WTC11 (cell line): ENCODE data around the gene NEUROG2. TPM values are rescaled to one million over a fixed set of nuclear protein-coding genes. Genes with fewer than 3 reads are reported as not detected.

Experiments
- ATAC-seq: fragments of 200-7000 bp; cut with Tn5 transposase; 2 replicates; pipeline ENCODE4 v1.10.0; 2021; ENCODE audit warnings: mild to moderate bottlenecking, moderate library complexity
- CTCF ChIA-PET: fragments of 300-600 bp; sonication (Branson Sonifier 250); formaldehyde crosslinking; loops from one replicate; lab custom pipeline; 2021; ENCODE audit warnings: antibody characterized with exemption; lab: Charles Lee
- POLR2A ChIA-PET: fragments of 350-600 bp; sonication (Branson Sonifier 250); formaldehyde crosslinking; loops from one replicate; lab custom pipeline; 2021; ENCODE audit warnings: antibody characterized with exemption; lab: Charles Lee
- DNase-seq: peaks from one replicate; pipeline ENCODE4 v3.0.0; 2021; ENCODE audit warnings: low spot score
- H3K27ac Mint-ChIP-seq: 2 replicates; pipeline ENCODE4 v1.8.0; 2021; ENCODE audit warnings: mixed read lengths
- H3K27me3 Mint-ChIP-seq: 2 replicates; pipeline ENCODE4 v1.8.0; 2021; ENCODE audit warnings: low read depth, mild to moderate bottlenecking, moderate library complexity, mixed read lengths
- H3K36me3 Mint-ChIP-seq: 2 replicates; pipeline ENCODE4 v1.8.0; 2021; ENCODE audit warnings: mixed read lengths
- H3K4me1 Mint-ChIP-seq: 2 replicates; pipeline ENCODE4 v1.8.0; 2022; ENCODE audit warnings: mixed read lengths
- H3K4me3 Mint-ChIP-seq: 2 replicates; pipeline ENCODE4 v1.8.0; 2021; ENCODE audit warnings: mild to moderate bottlenecking, moderate library complexity, mixed read lengths
- H3K9me3 Mint-ChIP-seq: 2 replicates; pipeline ENCODE4 v1.8.0; 2021; ENCODE audit warnings: mixed read lengths
- CBFB ChIP-seq: sonication (generic); formaldehyde crosslinking; IDR thresholded peaks from 2 replicates; pipeline ENCODE4 v1.8.1; 2022; ENCODE audit warnings: mild to moderate bottlenecking, low read depth, missing genetic modification reagents
- ELF4 ChIP-seq: sonication (generic); formaldehyde crosslinking; IDR thresholded peaks from 2 replicates; pipeline ENCODE4 v1.8.1; 2022; ENCODE audit warnings: low read depth, mild to moderate bottlenecking, moderate library complexity, missing genetic modification reagents
- FOXK1 ChIP-seq: sonication (generic); formaldehyde crosslinking; IDR thresholded peaks from 2 replicates; pipeline ENCODE4 v1.8.0; 2022; ENCODE audit warnings: mild to moderate bottlenecking, moderate library complexity, missing genetic modification reagents
- GABPB1 ChIP-seq: sonication (generic); formaldehyde crosslinking; IDR thresholded peaks from 2 replicates; pipeline ENCODE4 v1.8.1; 2023; ENCODE audit warnings: mild to moderate bottlenecking, missing genetic modification reagents
- HMGA2 ChIP-seq: fragments of 250-450 bp; sonication (Bioruptor Pico); IDR thresholded peaks from 2 replicates; pipeline ENCODE4 v1.4.0; 2021; ENCODE audit warnings: mild to moderate bottlenecking, moderate library complexity
- JUN ChIP-seq: sonication (generic); formaldehyde crosslinking; IDR thresholded peaks from 2 replicates; pipeline ENCODE4 v1.8.0; 2023; ENCODE audit warnings: mild to moderate bottlenecking, missing genetic modification reagents
- NFE2L1 ChIP-seq: sonication (generic); formaldehyde crosslinking; IDR thresholded peaks from 2 replicates; pipeline ENCODE4 v1.8.1; 2023; ENCODE audit warnings: missing genetic modification reagents
- NR3C1 ChIP-seq: sonication (generic); formaldehyde crosslinking; conservative IDR thresholded peaks from 2 replicates; pipeline ENCODE4 v1.8.1; 2023; ENCODE audit warnings: low read depth, mild to moderate bottlenecking, missing genetic modification reagents
- SP1 ChIP-seq: sonication (generic); formaldehyde crosslinking; conservative IDR thresholded peaks from 2 replicates; pipeline ENCODE4 v1.8.1; 2022; ENCODE audit warnings: missing genetic modification reagents
- TCF7 ChIP-seq: sonication (generic); formaldehyde crosslinking; IDR thresholded peaks from 2 replicates; pipeline ENCODE4 v1.8.0; 2022; ENCODE audit warnings: mild to moderate bottlenecking, low read depth, missing genetic modification reagents, moderate library complexity
- TEAD1 ChIP-seq: sonication (generic); formaldehyde crosslinking; IDR thresholded peaks from 2 replicates; pipeline ENCODE4 v1.8.0; 2022; ENCODE audit warnings: mild to moderate bottlenecking, missing genetic modification reagents
- TEAD4 ChIP-seq: sonication (generic); formaldehyde crosslinking; IDR thresholded peaks from 2 replicates; pipeline ENCODE4 v1.8.0; 2022; ENCODE audit warnings: mild to moderate bottlenecking, missing genetic modification reagents
- ZNF138 ChIP-seq: sonication (generic); formaldehyde crosslinking; conservative IDR thresholded peaks from 2 replicates; pipeline ENCODE4 v1.8.1; 2022; ENCODE audit warnings: mild to moderate bottlenecking, moderate library complexity, missing genetic modification reagents
- ZNF219 ChIP-seq: sonication (generic); formaldehyde crosslinking; IDR thresholded peaks from 2 replicates; pipeline ENCODE4 v1.8.0; 2023; ENCODE audit warnings: missing genetic modification reagents, mild to moderate bottlenecking, borderline replicate concordance
- ZNF317 ChIP-seq: sonication (generic); formaldehyde crosslinking; IDR thresholded peaks from 2 replicates; pipeline ENCODE4 v1.8.1; 2023; ENCODE audit warnings: low read depth, mild to moderate bottlenecking, moderate library complexity, missing genetic modification reagents, borderline replicate concordance
- total RNA-seq: library from RNA; stranded (reverse); gene quantifications from 3 replicates; pipeline ENCODE4 v1.2.3, GENCODE V29; 2021
- TF ChIP-seq, protein P1 (sequence below): fragments of 250-450 bp; sonication (Bioruptor Pico); IDR thresholded peaks from 2 replicates; pipeline ENCODE4 v1.9.0; 2021; ENCODE audit warnings: mild to moderate bottlenecking
- TF ChIP-seq, protein P2 (sequence below): sonication (generic); formaldehyde crosslinking; conservative IDR thresholded peaks from 2 replicates; pipeline ENCODE4 v1.8.1; 2022; ENCODE audit warnings: mild to moderate bottlenecking, missing genetic modification reagents
- TF ChIP-seq, protein P3 (sequence below): sonication (generic); formaldehyde crosslinking; IDR thresholded peaks from 2 replicates; pipeline ENCODE4 v1.8.1; 2023; ENCODE audit warnings: mild to moderate bottlenecking, missing genetic modification reagents, moderate library complexity
- TF ChIP-seq, protein P4 (sequence below): sonication (generic); formaldehyde crosslinking; conservative IDR thresholded peaks from 2 replicates; pipeline ENCODE4 v1.8.1; 2023; ENCODE audit warnings: mild to moderate bottlenecking, low read depth, missing genetic modification reagents, moderate library complexity
- TF ChIP-seq, protein P5 (sequence below): sonication (generic); formaldehyde crosslinking; IDR thresholded peaks from 2 replicates; pipeline ENCODE4 v1.8.0; 2023; ENCODE audit warnings: missing genetic modification reagents, mild to moderate bottlenecking, borderline replicate concordance
- TF ChIP-seq, protein P6 (sequence below): fragments of 250-450 bp; sonication (Bioruptor Pico); conservative IDR thresholded peaks from 2 replicates; pipeline ENCODE4 v1.9.0; 2021; ENCODE audit warnings: mild to moderate bottlenecking
- TF ChIP-seq, protein P7 (sequence below): fragments of 250-450 bp; sonication (Bioruptor Pico); IDR thresholded peaks from 2 replicates; pipeline ENCODE4 v2.1.2; 2022; ENCODE audit warnings: mild to moderate bottlenecking, moderate library complexity
- TF ChIP-seq, protein P8 (sequence below): sonication (generic); formaldehyde crosslinking; IDR thresholded peaks from 2 replicates; pipeline ENCODE4 v1.8.0; 2023; ENCODE audit warnings: missing genetic modification reagents
- TF ChIP-seq, protein P9 (sequence below): sonication (generic); formaldehyde crosslinking; IDR thresholded peaks from 2 replicates; pipeline ENCODE4 v1.8.0; 2022; ENCODE audit warnings: mild to moderate bottlenecking, missing genetic modification reagents

The NEUROG2 gene
- total RNA-seq, 1 experiment from 2014 or later, result not detected

DNA sequence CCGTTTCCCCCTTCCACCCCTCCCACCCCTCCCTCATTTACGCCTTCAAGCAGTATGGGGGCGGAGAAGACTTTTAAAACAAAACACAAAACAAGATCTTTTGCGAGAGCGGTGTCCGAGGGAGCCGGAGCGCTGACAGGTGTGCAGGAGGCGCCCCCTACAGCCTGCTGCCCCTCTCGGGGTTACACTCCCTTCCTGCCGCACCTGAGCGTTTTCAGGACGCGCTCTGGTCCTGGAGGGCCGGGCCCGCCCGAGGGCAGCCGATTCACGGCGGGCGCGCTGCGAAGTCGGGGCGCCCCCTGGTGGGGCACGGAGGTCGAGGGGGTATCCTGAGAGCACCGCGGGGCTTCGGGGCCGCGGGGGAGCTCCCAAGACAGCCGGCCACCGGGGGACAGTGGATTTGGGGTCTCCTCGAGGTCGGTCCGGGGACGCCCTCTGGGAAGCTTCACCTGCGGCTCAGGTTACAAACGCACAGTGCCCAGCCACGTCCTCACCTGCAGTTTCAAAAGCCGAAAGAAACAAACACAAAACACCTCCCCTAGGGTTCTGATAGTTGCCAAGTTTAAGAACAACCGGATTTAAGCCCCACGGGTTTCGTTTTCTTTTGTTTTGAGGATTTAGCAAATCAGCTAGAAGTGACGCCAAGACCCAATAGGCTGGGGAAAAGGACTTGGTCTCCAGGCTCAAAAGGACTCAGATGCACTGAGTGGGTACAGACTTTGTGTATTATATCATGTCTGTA, 8.0 kb upstream of the NEUROG2 start:
- no peaks in the 10 kb centered on the region for H3K9me3 Mint-ChIP-seq
- H3K36me3 Mint-ChIP-seq, result no peaks in the 10 kb centered on the region
- DNase-seq (peak; percentile 96), ATAC-seq (peak; percentile 87)
- ChIA-PET CTCF (interaction anchor here (0.5 to 5.7 kb wide), 71 partner anchors 8 to 806 kb away, joined by 3 to 91 read pairs (median 4); partner anchors contain the start of genes AP1AR and NEUROG2), POLR2A (interaction anchor here (0.6 kb wide), 1 partner anchor 189 kb away, joined by 5 read pairs; no protein-coding TSS in a partner anchor)
- H3K27me3 Mint-ChIP-seq, result peaks cover 69% of the 10 kb centered on the region
- peak overlapping the region; percentile 85 for H3K4me3 Mint-ChIP-seq
- peaks cover 43% of the 10 kb centered on the region for H3K4me1 Mint-ChIP-seq
- H3K27ac Mint-ChIP-seq, result no peak overlapping the region
- TF ChIP-seq ZNF219 (CRISPR knock-in tag) (no peak), HMGA2 (CRISPR knock-in tag) (no peak), TCF7 (CRISPR knock-in tag) (no peak), ZNF138 (CRISPR knock-in tag) (no peak), TEAD4 (CRISPR knock-in tag) (no peak), ELF4 (no peak), FOXK1 (CRISPR knock-in tag) (0 out of 2 replicates have a peak, but pooled peaks have one; percentile 30), NFE2L1 (CRISPR knock-in tag) (no peak), GABPB1 (CRISPR knock-in tag) (no peak), SP1 (CRISPR knock-in tag) (peak; percentile 66), TEAD1 (CRISPR knock-in tag) (no peak), NR3C1 (CRISPR knock-in tag) (no peak), ZNF317 (CRISPR knock-in tag) (no peak), JUN (CRISPR knock-in tag) (no peak), CBFB (CRISPR knock-in tag) (0 out of 2 replicates have a peak, but pooled peaks have one; percentile 44)
- TF ChIP-seq, protein P1, sequence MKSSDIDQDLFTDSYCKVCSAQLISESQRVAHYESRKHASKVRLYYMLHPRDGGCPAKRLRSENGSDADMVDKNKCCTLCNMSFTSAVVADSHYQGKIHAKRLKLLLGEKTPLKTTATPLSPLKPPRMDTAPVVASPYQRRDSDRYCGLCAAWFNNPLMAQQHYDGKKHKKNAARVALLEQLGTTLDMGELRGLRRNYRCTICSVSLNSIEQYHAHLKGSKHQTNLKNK, result no peak
- TF ChIP-seq, protein P2, sequence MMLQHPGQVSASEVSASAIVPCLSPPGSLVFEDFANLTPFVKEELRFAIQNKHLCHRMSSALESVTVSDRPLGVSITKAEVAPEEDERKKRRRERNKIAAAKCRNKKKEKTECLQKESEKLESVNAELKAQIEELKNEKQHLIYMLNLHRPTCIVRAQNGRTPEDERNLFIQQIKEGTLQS (CRISPR knock-in tag), result no peak
- TF ChIP-seq, protein P3, sequence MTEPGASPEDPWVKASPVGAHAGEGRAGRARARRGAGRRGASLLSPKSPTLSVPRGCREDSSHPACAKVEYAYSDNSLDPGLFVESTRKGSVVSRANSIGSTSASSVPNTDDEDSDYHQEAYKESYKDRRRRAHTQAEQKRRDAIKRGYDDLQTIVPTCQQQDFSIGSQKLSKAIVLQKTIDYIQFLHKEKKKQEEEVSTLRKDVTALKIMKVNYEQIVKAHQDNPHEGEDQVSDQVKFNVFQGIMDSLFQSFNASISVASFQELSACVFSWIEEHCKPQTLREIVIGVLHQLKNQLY (CRISPR knock-in tag), result no peak
- TF ChIP-seq, protein P4, sequence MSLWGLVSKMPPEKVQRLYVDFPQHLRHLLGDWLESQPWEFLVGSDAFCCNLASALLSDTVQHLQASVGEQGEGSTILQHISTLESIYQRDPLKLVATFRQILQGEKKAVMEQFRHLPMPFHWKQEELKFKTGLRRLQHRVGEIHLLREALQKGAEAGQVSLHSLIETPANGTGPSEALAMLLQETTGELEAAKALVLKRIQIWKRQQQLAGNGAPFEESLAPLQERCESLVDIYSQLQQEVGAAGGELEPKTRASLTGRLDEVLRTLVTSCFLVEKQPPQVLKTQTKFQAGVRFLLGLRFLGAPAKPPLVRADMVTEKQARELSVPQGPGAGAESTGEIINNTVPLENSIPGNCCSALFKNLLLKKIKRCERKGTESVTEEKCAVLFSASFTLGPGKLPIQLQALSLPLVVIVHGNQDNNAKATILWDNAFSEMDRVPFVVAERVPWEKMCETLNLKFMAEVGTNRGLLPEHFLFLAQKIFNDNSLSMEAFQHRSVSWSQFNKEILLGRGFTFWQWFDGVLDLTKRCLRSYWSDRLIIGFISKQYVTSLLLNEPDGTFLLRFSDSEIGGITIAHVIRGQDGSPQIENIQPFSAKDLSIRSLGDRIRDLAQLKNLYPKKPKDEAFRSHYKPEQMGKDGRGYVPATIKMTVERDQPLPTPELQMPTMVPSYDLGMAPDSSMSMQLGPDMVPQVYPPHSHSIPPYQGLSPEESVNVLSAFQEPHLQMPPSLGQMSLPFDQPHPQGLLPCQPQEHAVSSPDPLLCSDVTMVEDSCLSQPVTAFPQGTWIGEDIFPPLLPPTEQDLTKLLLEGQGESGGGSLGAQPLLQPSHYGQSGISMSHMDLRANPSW (CRISPR knock-in tag), result no peak
- TF ChIP-seq, protein P5, sequence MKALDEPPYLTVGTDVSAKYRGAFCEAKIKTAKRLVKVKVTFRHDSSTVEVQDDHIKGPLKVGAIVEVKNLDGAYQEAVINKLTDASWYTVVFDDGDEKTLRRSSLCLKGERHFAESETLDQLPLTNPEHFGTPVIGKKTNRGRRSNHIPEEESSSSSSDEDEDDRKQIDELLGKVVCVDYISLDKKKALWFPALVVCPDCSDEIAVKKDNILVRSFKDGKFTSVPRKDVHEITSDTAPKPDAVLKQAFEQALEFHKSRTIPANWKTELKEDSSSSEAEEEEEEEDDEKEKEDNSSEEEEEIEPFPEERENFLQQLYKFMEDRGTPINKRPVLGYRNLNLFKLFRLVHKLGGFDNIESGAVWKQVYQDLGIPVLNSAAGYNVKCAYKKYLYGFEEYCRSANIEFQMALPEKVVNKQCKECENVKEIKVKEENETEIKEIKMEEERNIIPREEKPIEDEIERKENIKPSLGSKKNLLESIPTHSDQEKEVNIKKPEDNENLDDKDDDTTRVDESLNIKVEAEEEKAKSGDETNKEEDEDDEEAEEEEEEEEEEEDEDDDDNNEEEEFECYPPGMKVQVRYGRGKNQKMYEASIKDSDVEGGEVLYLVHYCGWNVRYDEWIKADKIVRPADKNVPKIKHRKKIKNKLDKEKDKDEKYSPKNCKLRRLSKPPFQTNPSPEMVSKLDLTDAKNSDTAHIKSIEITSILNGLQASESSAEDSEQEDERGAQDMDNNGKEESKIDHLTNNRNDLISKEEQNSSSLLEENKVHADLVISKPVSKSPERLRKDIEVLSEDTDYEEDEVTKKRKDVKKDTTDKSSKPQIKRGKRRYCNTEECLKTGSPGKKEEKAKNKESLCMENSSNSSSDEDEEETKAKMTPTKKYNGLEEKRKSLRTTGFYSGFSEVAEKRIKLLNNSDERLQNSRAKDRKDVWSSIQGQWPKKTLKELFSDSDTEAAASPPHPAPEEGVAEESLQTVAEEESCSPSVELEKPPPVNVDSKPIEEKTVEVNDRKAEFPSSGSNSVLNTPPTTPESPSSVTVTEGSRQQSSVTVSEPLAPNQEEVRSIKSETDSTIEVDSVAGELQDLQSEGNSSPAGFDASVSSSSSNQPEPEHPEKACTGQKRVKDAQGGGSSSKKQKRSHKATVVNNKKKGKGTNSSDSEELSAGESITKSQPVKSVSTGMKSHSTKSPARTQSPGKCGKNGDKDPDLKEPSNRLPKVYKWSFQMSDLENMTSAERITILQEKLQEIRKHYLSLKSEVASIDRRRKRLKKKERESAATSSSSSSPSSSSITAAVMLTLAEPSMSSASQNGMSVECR (CRISPR knock-in tag), result peak; percentile 59; the same call in 1 of the 2 replicates
- TF ChIP-seq, protein P6, sequence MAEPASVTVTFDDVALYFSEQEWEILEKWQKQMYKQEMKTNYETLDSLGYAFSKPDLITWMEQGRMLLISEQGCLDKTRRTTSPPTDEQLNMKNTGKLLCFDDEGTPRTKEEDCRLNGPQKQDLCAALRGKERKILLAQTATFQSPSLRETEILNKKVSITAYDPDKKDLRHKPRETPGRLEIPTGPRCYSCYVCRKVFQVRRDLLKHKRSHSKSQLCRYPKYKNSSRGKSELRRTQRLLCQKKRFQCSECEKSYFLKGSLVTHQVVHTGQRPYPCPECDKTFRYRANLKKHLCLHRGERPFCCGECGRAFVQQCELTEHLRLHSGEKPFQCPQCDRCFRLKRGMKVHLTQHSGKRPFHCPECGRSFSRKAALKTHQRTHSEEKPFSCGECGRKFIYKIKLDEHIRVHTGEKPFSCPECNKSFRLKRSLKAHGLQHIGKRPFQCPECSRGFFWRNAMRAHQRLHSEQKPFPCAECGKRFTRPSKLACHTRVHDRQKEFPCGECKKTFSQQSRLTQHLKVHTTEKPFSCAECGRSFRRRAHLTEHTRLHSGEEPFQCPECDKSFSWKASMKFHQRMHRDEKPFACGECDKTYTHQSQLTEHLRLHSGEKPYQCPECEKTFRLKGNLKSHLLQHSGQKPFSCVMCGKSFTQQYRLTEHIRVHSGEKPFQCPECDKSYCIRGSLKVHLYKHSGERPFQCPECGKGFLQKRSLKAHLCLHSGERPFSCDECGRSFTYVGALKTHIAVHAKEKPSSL, result no peak
- TF ChIP-seq, protein P7, sequence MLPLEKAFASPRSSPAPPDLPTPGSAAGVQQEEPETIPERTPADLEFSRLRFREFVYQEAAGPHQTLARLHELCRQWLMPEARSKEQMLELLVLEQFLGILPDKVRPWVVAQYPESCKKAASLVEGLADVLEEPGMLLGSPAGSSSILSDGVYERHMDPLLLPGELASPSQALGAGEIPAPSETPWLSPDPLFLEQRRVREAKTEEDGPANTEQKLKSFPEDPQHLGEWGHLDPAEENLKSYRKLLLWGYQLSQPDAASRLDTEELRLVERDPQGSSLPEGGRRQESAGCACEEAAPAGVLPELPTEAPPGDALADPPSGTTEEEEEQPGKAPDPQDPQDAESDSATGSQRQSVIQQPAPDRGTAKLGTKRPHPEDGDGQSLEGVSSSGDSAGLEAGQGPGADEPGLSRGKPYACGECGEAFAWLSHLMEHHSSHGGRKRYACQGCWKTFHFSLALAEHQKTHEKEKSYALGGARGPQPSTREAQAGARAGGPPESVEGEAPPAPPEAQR, result no peak
- TF ChIP-seq, protein P8, sequence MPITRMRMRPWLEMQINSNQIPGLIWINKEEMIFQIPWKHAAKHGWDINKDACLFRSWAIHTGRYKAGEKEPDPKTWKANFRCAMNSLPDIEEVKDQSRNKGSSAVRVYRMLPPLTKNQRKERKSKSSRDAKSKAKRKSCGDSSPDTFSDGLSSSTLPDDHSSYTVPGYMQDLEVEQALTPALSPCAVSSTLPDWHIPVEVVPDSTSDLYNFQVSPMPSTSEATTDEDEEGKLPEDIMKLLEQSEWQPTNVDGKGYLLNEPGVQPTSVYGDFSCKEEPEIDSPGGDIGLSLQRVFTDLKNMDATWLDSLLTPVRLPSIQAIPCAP, result no peak
- TF ChIP-seq, protein P9, sequence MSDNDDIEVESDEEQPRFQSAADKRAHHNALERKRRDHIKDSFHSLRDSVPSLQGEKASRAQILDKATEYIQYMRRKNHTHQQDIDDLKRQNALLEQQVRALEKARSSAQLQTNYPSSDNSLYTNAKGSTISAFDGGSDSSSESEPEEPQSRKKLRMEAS (CRISPR knock-in tag), result peak; percentile 64
